Activated CD4-positive, alpha-beta T cell treated with anti-CD3 and anti-CD28 coated beads, Interleukin-2, amount 50 U/mL, for 48 hours (primary cell): Measurements from ENCODE around the gene ZMPSTE24.

ENCODE experiments used
- DNase-seq, 2 experiments: peaks; one replicate each; pipeline ENCODE4 v3.0.0-alpha.2; 2020

ZMPSTE24 gene

GRCh38 chr1:40264354-40264781 lies 6.3 kb downstream of the ZMPSTE24 start:
- DNase-seq, result peak; percentile 12 to 37

GRCh38 chr1:40265298-40265697 lies 7.3 kb downstream of the ZMPSTE24 start:
- no peak for DNase-seq

- no peak for DNase-seq
Measured at GRCh38 chr1:40265919-40266318, 7.9 kb downstream of the ZMPSTE24 start.

- no peak for DNase-seq
Measured at GRCh38 chr1:40266786-40267535, 8.9 kb downstream of the ZMPSTE24 start.

GRCh38 chr1:40267767-40268187 lies 9.7 kb downstream of the ZMPSTE24 start:
- DNase-seq, result no peak

- DNase-seq, result no peak
Measured at GRCh38 chr1:40268211-40268610, 10.2 kb downstream of the ZMPSTE24 start.

- peak in 1 of 2 experiments; percentile 13 for DNase-seq
Measured at GRCh38 chr1:40270152-40270834, 12.3 kb downstream of the ZMPSTE24 start.

GRCh38 chr1:40272653-40273213 lies 14.7 kb downstream of the ZMPSTE24 start:
- no peak for DNase-seq

- DNase-seq, result no peak
Measured at GRCh38 chr1:40273547-40274166, 15.6 kb downstream of the ZMPSTE24 start.

- no peak for DNase-seq
Measured at GRCh38 chr1:40274331-40274730, 16.3 kb downstream of the ZMPSTE24 start.

- no peak for DNase-seq
Measured at GRCh38 chr1:40276122-40276521, 18.1 kb downstream of the ZMPSTE24 start.

GRCh38 chr1:40281853-40282252 lies 23.8 kb downstream of the ZMPSTE24 start:
- DNase-seq, result no peak

GRCh38 chr1:40291293-40291692 lies 33.3 kb downstream of the ZMPSTE24 start:
- no peak for DNase-seq

- DNase-seq, result no peak
Measured at GRCh38 chr1:40299366-40300248, 41.6 kb downstream of the ZMPSTE24 start.

GRCh38 chr1:40300249-40300567 lies 42.2 kb downstream of the ZMPSTE24 start:
- DNase-seq, result no peak

- DNase-seq, result no peak
Measured at GRCh38 chr1:40300651-40301050, 42.6 kb downstream of the ZMPSTE24 start.

- DNase-seq, result no peak
Measured at GRCh38 chr1:40301066-40301465, 43.0 kb downstream of the ZMPSTE24 start.

GRCh38 chr1:40301541-40302299 lies 43.7 kb downstream of the ZMPSTE24 start:
- no peak for DNase-seq

- no peak for DNase-seq
Measured at GRCh38 chr1:40302475-40302874, 44.4 kb downstream of the ZMPSTE24 start.

- no peak for DNase-seq
Measured at GRCh38 chr1:40303051-40303771, 45.2 kb downstream of the ZMPSTE24 start.

- DNase-seq, result no peak
Measured at GRCh38 chr1:40303790-40304189, 45.8 kb downstream of the ZMPSTE24 start.
